Neuronal stem cell (in vitro differentiated cells): ENCODE measurements around the gene ALDH7A1.

Source experiments
- DNase-seq: peaks from one replicate; pipeline ENCODE4 v3.0.0-alpha.2; 2013; ENCODE audit warnings: low spot score
- H2AFZ ChIP-seq: one replicate; pipeline ENCODE4 v1.6.1; 2013; ENCODE audit warnings: mild to moderate bottlenecking, low read length, inconsistent platforms
- H2AK5ac ChIP-seq: 2 replicates; pipeline ENCODE4 v1.6.1; 2013; ENCODE audit warnings: low read depth, mild to moderate bottlenecking, inconsistent platforms, low read length, moderate library complexity, mixed read lengths
- H2BK120ac ChIP-seq: 2 replicates; pipeline ENCODE4 v1.6.1; 2013; ENCODE audit warnings: low read depth, mild to moderate bottlenecking, inconsistent platforms, low read length, moderate library complexity, mixed read lengths
- H2BK12ac ChIP-seq: one replicate; pipeline ENCODE4 v1.6.1; 2013; ENCODE audit warnings: low read length, inconsistent platforms
- H2BK15ac ChIP-seq: 2 replicates; pipeline ENCODE4 v1.6.1; 2013; ENCODE audit warnings: mild to moderate bottlenecking, low read length, inconsistent platforms, mixed read lengths
- H2BK5ac ChIP-seq: one replicate; pipeline ENCODE4 v1.6.1; 2013; ENCODE audit warnings: inconsistent platforms, mild to moderate bottlenecking, low read length, moderate library complexity
- H3K14ac ChIP-seq: one replicate; pipeline ENCODE4 v1.6.1; 2013; ENCODE audit warnings: low read length, inconsistent platforms
- H3K18ac ChIP-seq: 2 replicates; pipeline ENCODE4 v1.6.1; 2013; ENCODE audit warnings: low read length, inconsistent platforms
- H3K23ac ChIP-seq: 2 replicates; pipeline ENCODE4 v1.6.1; 2013; ENCODE audit warnings: low read depth, mild to moderate bottlenecking, mixed read lengths, low read length, inconsistent platforms; ENCODE audit not compliant: poor library complexity
- H3K27ac ChIP-seq: replicated peaks from 3 replicates; pipeline ENCODE4 v1.5.1; 2013; ENCODE audit warnings: low read length, inconsistent platforms
- H3K27me3 ChIP-seq, 3 experiments: 2 replicates each; pipeline ENCODE4 v1.6.1; 2013; ENCODE audit warnings: low read length in 3 of 3, mild to moderate bottlenecking in 2 of 3, inconsistent platforms in 1 of 3, low read depth in 1 of 3, mixed read lengths in 1 of 3, moderate library complexity in 1 of 3; ENCODE audit not compliant: control insufficient read depth in 3 of 3, insufficient read depth in 3 of 3
- H3K36me3 ChIP-seq, 2 donors: replicated peaks in 1 of 2; 2 replicates each; pipeline ENCODE4 v1.6.1; 2013; ENCODE audit warnings: low read length in 2 of 2; ENCODE audit not compliant: control insufficient read depth in 2 of 2, insufficient read depth in 2 of 2
- H3K4ac ChIP-seq: 2 replicates; pipeline ENCODE4 v1.6.1; 2013; ENCODE audit warnings: inconsistent platforms, mild to moderate bottlenecking, low read length, moderate library complexity
- H3K4me1 ChIP-seq, 2 donors: 1 replicate in 1 of 2; 2 replicates in 1 of 2; pipeline ENCODE4 v1.6.1; 2013; ENCODE audit warnings: low read length in 2 of 2, low read depth in 1 of 2; ENCODE audit not compliant: control insufficient read depth in 2 of 2, insufficient read depth in 1 of 2
- H3K4me2 ChIP-seq: one replicate; pipeline ENCODE4 v1.6.1; 2013; ENCODE audit warnings: mild to moderate bottlenecking, low read length, inconsistent platforms; ENCODE audit not compliant: insufficient read depth, poor library complexity, severe bottlenecking
- H3K4me3 ChIP-seq, 2 donors: 2 replicates each; pipeline ENCODE4 v1.5.1; 2013; ENCODE audit warnings: low read length in 2 of 2, mild to moderate bottlenecking in 2 of 2, inconsistent platforms in 1 of 2, moderate library complexity in 1 of 2
- H3K79me1 ChIP-seq: one replicate; pipeline ENCODE4 v1.6.1; 2013; ENCODE audit warnings: low read depth, mild to moderate bottlenecking, inconsistent platforms, low read length, moderate library complexity
- H3K9ac ChIP-seq: one replicate; pipeline ENCODE4 v1.6.1; 2013; ENCODE audit warnings: mild to moderate bottlenecking, low read depth, low read length, inconsistent platforms; ENCODE audit not compliant: poor library complexity
- H3K9me3 ChIP-seq, 2 donors: replicated peaks in 1 of 2; 2 replicates each; pipeline versions ENCODE3 to v1.6.1; 2013; ENCODE audit warnings: low read length in 2 of 2, mild to moderate bottlenecking in 2 of 2, inconsistent platforms in 1 of 2, low read depth in 1 of 2, mixed read lengths in 1 of 2, moderate library complexity in 1 of 2; ENCODE audit not compliant: control insufficient read depth in 2 of 2, insufficient read depth in 1 of 2
- H4K8ac ChIP-seq: one replicate; pipeline ENCODE4 v1.6.1; 2013; ENCODE audit warnings: low read depth, mild to moderate bottlenecking, inconsistent platforms, low read length, moderate library complexity
- H4K91ac ChIP-seq: one replicate; pipeline ENCODE4 v1.6.1; 2013; ENCODE audit warnings: low read length, low read depth, mild to moderate bottlenecking, inconsistent platforms; ENCODE audit not compliant: poor library complexity
- WGBS, 2 donors: extraction: QIAGEN DNeasy Blood & Tissue Kit; methylation state at CpG; one replicate each; pipeline ENCODE4 v1.1.7; 2013; ENCODE audit warnings: missing lambda C conversion rate in 2 of 2, mixed read lengths in 1 of 2; ENCODE audit not compliant: insufficient read length in 2 of 2, insufficient replicate concordance in 1 of 2; ENCODE audit errors: extremely low coverage in 2 of 2; 5-methylcytosine and 5-hydroxymethylcytosine counted together

Gene ALDH7A1

DNA sequence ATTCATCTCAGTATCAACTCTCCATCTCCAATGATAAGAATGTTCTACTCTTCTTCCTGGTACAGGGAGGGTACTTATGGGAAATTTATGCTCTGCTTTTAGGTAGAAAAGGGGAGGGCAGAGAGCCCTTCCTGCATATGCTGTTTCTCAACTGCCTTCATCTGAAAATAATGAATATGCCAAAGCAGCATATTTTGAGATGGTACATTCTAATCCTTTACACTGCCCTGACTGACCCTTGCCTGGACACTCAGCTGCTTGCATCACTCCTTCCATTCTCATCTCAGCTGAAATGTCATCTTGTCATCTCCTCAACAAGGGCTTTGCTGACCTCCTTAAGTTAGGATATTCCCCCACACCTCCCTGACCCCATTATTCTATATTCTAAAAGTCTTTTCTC lies 68.5 kb downstream of the ALDH7A1 start:
- Histone ChIP-seq H3K23ac (no peak overlapping the region), H2BK12ac (no peak overlapping the region), H3K14ac (no peak overlapping the region), H3K4me2 (no peak overlapping the region), H3K36me3 (no peaks in the 10 kb centered on the region), H3K27me3 (no peaks in the 10 kb centered on the region), H3K27ac (no peak overlapping the region), H2AK5ac (no peak overlapping the region), H2BK15ac (no peak overlapping the region), H3K18ac (no peak overlapping the region), H3K9ac (no peak overlapping the region), H3K79me1 (no peaks in the 10 kb centered on the region), H2AFZ (no peak overlapping the region), H3K9me3 (peaks cover 0 to 4% of the 10 kb centered on the region in 2 donors), H3K4me3 (no peak overlapping the region), H3K4me1 (peaks cover 0 to 1% of the 10 kb centered on the region in 2 donors), H2BK120ac (no peak overlapping the region), H4K91ac (no peak overlapping the region), H4K8ac (no peak overlapping the region), H2BK5ac (no peak overlapping the region), H3K4ac (no peak overlapping the region)
- DNase-seq, result no peak

DNA sequence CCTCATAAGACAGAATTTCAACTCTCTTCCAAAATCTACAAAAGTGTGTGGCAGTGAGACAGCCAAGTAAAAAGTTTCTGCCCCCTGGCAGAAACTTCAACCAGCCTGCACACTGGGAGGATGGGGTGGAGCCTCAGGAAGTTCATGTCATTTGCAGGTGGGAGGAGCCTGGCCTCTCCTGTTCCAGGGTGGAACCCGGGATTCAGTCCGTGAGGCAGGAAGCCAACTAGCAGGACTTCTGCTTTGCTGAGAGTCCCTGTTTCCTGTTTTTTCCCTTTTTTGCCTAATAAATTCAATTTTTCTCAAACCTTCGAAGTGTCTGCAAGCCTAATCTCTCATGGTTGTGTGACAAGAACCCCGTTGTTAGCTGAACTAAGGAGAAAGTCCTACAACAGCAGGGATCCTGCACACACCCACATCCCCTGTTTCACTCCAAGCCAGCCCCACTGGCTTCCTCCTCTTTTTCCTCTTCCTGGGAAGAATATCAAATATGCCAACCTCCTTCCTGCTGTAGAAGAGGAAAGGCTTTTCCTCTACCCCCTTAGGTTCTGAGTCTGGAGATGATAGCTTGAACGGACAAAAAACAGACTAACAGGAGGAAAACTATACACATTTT lies 69.3 kb downstream of the ALDH7A1 start:
- DNase-seq, result no peak
- Histone ChIP-seq H3K4me1 (no peaks in the 10 kb centered on the region), H3K4me2 (no peak overlapping the region), H2BK120ac (no peak overlapping the region), H2AK5ac (no peak overlapping the region), H3K27me3 (no peaks in the 10 kb centered on the region), H3K4ac (no peak overlapping the region), H2AFZ (peak overlapping the region; percentile 75), H2BK5ac (no peak overlapping the region), H2BK12ac (no peak overlapping the region), H3K36me3 (no peaks in the 10 kb centered on the region), H3K18ac (no peak overlapping the region), H3K79me1 (no peaks in the 10 kb centered on the region), H3K23ac (no peak overlapping the region), H4K91ac (no peak overlapping the region), H3K9ac (no peak overlapping the region), H3K14ac (no peak overlapping the region), H3K9me3 (peaks cover 0 to 4% of the 10 kb centered on the region in 2 donors), H2BK15ac (no peak overlapping the region), H3K4me3 (no peak overlapping the region), H4K8ac (no peak overlapping the region), H3K27ac (no peak overlapping the region)
- WGBS, 2 donors, result no CpG with 5 or more reads among the region's 5 CpGs

DNA sequence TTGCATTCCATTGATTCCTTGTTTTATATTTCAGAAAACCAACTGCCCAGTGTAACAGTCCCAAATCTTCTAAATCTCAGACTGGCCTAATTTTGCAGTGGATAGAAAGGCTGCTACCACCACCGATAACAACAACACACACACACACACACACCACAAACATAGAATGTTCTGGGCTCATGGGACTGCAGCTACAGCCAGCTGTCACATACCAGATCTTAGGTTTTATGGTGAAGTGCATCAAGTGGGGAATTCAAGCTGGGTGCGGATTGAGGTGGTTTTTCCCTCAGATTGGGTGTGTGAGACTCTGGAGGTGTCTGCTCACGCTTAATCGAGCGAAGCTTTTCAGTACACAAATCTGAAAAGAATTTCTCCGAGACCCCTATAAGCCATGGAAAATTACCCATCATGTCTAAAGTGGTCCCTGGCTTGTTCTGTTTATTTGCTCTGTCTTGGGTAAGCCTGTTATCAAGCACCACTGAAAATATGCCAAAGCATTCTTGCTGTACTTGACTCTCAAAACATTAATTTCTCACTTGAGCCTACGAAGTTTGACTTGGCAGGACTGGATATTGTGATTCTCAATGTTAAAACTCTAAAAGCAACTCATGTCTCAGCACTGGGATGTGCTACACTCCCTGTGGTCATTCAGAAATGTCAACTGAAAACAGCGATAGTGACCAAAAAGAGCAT lies 71.1 kb downstream of the ALDH7A1 start:
- WGBS, 2 donors, result no CpG with 5 or more reads among the region's 8 CpGs
- no peak for DNase-seq
- no peak overlapping the region for H3K14ac ChIP-seq
- H4K91ac ChIP-seq, result no peak overlapping the region
- H2BK12ac ChIP-seq, result no peak overlapping the region
- no peak overlapping the region for H3K23ac ChIP-seq
- no peak overlapping the region for H2BK15ac ChIP-seq
- no peak overlapping the region for H3K9ac ChIP-seq
- H3K4me3 ChIP-seq, result no peak overlapping the region
- H3K27me3 ChIP-seq, result no peaks in the 10 kb centered on the region
- H2AK5ac ChIP-seq, result no peak overlapping the region
- no peak overlapping the region for H4K8ac ChIP-seq
- no peak overlapping the region for H2BK120ac ChIP-seq
- no peaks in the 10 kb centered on the region for H3K36me3 ChIP-seq
- peaks cover 0 to 4% of the 10 kb centered on the region in 2 donors for H3K9me3 ChIP-seq
- H3K4me1 ChIP-seq, result peaks cover 0 to 4% of the 10 kb centered on the region in 2 donors
- no peak overlapping the region for H2BK5ac ChIP-seq
- H3K18ac ChIP-seq, result no peak overlapping the region
- H3K4me2 ChIP-seq, result no peak overlapping the region
- peak overlapping the region; percentile 59 for H2AFZ ChIP-seq
- H3K79me1 ChIP-seq, result no peaks in the 10 kb centered on the region
- H3K4ac ChIP-seq, result no peak overlapping the region
- H3K27ac ChIP-seq, result no peak overlapping the region

DNA sequence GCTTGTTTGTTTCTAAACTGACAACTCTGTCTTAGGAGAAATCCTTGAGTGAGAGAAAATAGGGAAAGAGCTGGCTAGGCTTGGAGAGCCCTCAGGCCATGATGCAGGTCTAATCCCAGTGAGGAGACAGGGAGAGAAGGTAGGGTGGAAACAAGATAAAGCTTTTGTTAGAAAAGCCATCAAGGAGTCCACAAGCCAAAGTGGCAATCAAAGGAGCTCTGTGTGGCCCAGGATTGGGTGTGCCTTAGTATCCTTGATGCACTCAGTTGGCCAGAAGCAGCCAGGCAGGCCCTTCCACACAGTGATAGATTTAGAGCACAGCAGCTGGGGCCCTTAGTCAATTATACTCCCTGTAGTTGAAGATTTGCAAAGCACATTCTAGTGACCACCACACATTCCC lies 73.9 kb downstream of the ALDH7A1 start:
- Histone ChIP-seq H3K4me2 (no peak overlapping the region), H3K23ac (no peak overlapping the region), H4K8ac (no peak overlapping the region), H2BK15ac (no peak overlapping the region), H2BK12ac (no peak overlapping the region), H2BK120ac (no peak overlapping the region), H3K4ac (no peak overlapping the region), H2AK5ac (no peak overlapping the region), H2AFZ (no peak overlapping the region), H3K36me3 (no peaks in the 10 kb centered on the region), H2BK5ac (no peak overlapping the region), H3K9me3 (no peaks in the 10 kb centered on the region), H3K14ac (no peak overlapping the region), H3K27ac (no peak overlapping the region), H3K18ac (no peak overlapping the region), H4K91ac (no peak overlapping the region), H3K9ac (no peak overlapping the region), H3K4me3 (no peak overlapping the region), H3K4me1 (peaks cover 0 to 5% of the 10 kb centered on the region in 2 donors), H3K27me3 (no peaks in the 10 kb centered on the region), H3K79me1 (no peaks in the 10 kb centered on the region)
- no peak for DNase-seq
